K562 (cell line): ENCODE data around the gene CSKMT. TPM values are rescaled to one million over a fixed set of nuclear protein-coding genes. Genes with fewer than 3 reads are reported as not detected.
A peak's percentile ranks its signal among the peaks of the same experiment; 100 is the strongest.

Source experiments
- CC2D1A ChIP-seq: fragments of 450-650 bp; IDR thresholded peaks from 2 replicates; pipeline ENCODE4 v1.6.1; 2017; ENCODE audit warnings: mild to moderate bottlenecking
- FOXM1 ChIP-seq, 2 experiments: fragments of 450-650 bp in 1 of 2; sonication (generic) in 1 of 2; formaldehyde crosslinking in 1 of 2; IDR thresholded peaks; 2 replicates each; pipeline versions ENCODE4 v1.6.1 to v1.9.0; 2017 to 2022; ENCODE audit warnings: low read depth in 2 of 2, mild to moderate bottlenecking in 2 of 2, missing genetic modification reagents in 1 of 2, moderate library complexity in 1 of 2
- NCOA1 ChIP-seq: fragments of 450-650 bp; IDR thresholded peaks from 2 replicates; pipeline ENCODE4 v1.6.1; 2016; ENCODE audit warnings: low read depth
- POU5F1 ChIP-seq: fragments of 150-350 bp; IDR thresholded peaks from 2 replicates; pipeline ENCODE4 v1.6.1; 2014; ENCODE audit warnings: borderline replicate concordance, low read length, low read depth, mild to moderate bottlenecking; ENCODE audit not compliant: partially characterized antibody
- SRSF7 ChIP-seq: fragments of 200-400 bp; formaldehyde crosslinking; optimal IDR thresholded peaks from 2 replicates; pipeline ENCODE3; 2017; ENCODE audit warnings: mild to moderate bottlenecking, low read depth, low read length
- TEAD2 ChIP-seq: fragments of 450-650 bp; IDR thresholded peaks from 2 replicates; pipeline ENCODE4 v1.6.1; 2016; ENCODE audit warnings: missing genetic modification characterization, control low read depth, missing compliant biosample characterization
- ZBTB26 ChIP-seq: fragments of 450-650 bp; formaldehyde crosslinking; IDR thresholded peaks from 2 replicates; pipeline ENCODE4 v1.4.0; 2022; ENCODE audit warnings: missing genetic modification characterization
- ZBTB8A ChIP-seq: fragments of 450-650 bp; IDR thresholded peaks from 2 replicates; pipeline ENCODE4 v1.6.1; 2018; ENCODE audit warnings: mild to moderate bottlenecking, moderate library complexity; ENCODE audit not compliant: partially characterized antibody
- ZNF263 ChIP-seq: sonication (generic); formaldehyde crosslinking; IDR thresholded peaks from 2 replicates; pipeline ENCODE4 v1.8.0; 2022; ENCODE audit warnings: mild to moderate bottlenecking, missing genetic modification reagents, borderline replicate concordance
- ZNF395 ChIP-seq: fragments of 200-800 bp; sonication (Bioruptor generic); IDR thresholded peaks from 2 replicates; pipeline ENCODE4 v1.6.1; 2017; ENCODE audit warnings: missing genetic modification characterization, missing compliant biosample characterization
- ZNF431 ChIP-seq: sonication (generic); formaldehyde crosslinking; IDR thresholded peaks from 2 replicates; pipeline ENCODE4 v1.8.0; 2022; ENCODE audit warnings: mild to moderate bottlenecking, missing genetic modification reagents
- ZNF766 ChIP-seq: fragments of 200-800 bp; sonication (Bioruptor generic); conservative IDR thresholded peaks from 2 replicates; pipeline ENCODE4 v1.6.1; 2016; ENCODE audit warnings: missing genetic modification characterization, missing compliant biosample characterization
- polyA plus RNA-seq, 8 experiments: library from polyadenylated mRNA; depleted of rRNA in 4 of 8; stranded (reverse) in 5 of 8; unstranded in 3 of 8; fragments of >200 nt; fragmentation: Nextera tagmentation in 2 of 8; fragmentation: Illumina TruSeq in 1 of 8; extraction: Ambion mirVana in 2 of 8; extraction: Trizol in 1 of 8; gene quantifications; 2 replicates each; pipeline versions ENCODE4 v1.2.1 to v1.2.3, GENCODE V29; 2011 to 2014; ENCODE audit warnings: inconsistent platforms in 1 of 8, missing spikeins in 1 of 8
- total RNA-seq, 7 experiments: library from RNA; depleted of rRNA in 6 of 7; stranded (reverse); fragments of >200 nt in 6 of 7; fragmentation: Illumina TruSeq in 2 of 7; extraction: Trizol in 2 of 7; gene quantifications; 2 replicates each; pipeline versions ENCODE4 v1.2.1 to v1.2.3, GENCODE V29; 2011 to 2021; ENCODE audit warnings: low replicate concordance in 1 of 7
- TF ChIP-seq, protein P1 (sequence below): fragments of 200-400 bp; formaldehyde crosslinking; IDR thresholded peaks from 2 replicates; pipeline ENCODE4 v1.6.1; 2017; ENCODE audit warnings: mild to moderate bottlenecking, low read depth, low read length, moderate library complexity
- TF ChIP-seq, protein P2 (sequence below): conservative IDR thresholded peaks from 2 replicates; pipeline ENCODE4 v1.6.1; 2011; ENCODE audit warnings: low read depth, mild to moderate bottlenecking, low read length; ENCODE audit not compliant: control insufficient read depth
- TF ChIP-seq, protein P3 (sequence below): IDR thresholded peaks from 3 replicates; pipeline ENCODE4 v1.6.1; 2011; ENCODE audit warnings: borderline replicate concordance, mild to moderate bottlenecking; ENCODE audit not compliant: insufficient read length, insufficient read depth

CSKMT gene
- total and polyA plus RNA-seq, 9 of the 15 experiments (the other 6 are each of a cell fraction or from before 2014, with no cell fraction given) = 10.3 to 108 (median 27.2) TPM

DNA sequence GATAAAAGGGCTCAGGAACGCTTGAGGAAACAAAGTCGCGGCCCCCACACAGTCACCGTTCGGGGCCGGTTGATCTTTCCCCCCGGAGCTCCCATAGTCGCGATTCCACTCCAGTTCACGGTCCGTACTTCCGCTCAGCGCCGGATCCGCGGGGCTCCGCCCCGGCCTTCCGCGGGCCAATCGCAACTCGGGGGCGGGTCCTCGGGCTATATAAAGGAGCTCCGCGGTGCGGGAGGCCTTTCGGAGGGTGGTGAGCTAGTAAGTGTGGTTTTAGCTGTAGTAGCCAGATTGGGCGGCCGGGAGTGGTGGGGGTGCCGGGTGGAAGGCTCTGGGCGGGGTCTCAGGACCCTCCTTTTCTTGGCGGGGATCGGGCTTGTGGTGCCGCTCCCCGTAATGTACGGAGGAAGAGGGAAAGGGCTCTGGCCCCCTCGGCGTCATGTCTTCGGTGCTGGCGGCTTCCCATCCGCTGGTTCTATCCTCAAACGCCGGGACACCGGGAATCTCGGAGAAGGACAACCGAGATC, at the start of gene CSKMT, which contains the start of gene C11orf98 (continued):
- TF ChIP-seq ZBTB8A = no peak
- TF ChIP-seq, protein P1, sequence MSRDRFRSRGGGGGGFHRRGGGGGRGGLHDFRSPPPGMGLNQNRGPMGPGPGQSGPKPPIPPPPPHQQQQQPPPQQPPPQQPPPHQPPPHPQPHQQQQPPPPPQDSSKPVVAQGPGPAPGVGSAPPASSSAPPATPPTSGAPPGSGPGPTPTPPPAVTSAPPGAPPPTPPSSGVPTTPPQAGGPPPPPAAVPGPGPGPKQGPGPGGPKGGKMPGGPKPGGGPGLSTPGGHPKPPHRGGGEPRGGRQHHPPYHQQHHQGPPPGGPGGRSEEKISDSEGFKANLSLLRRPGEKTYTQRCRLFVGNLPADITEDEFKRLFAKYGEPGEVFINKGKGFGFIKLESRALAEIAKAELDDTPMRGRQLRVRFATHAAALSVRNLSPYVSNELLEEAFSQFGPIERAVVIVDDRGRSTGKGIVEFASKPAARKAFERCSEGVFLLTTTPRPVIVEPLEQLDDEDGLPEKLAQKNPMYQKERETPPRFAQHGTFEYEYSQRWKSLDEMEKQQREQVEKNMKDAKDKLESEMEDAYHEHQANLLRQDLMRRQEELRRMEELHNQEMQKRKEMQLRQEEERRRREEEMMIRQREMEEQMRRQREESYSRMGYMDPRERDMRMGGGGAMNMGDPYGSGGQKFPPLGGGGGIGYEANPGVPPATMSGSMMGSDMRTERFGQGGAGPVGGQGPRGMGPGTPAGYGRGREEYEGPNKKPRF = no peak
- TF ChIP-seq CC2D1A = no peak
- no peak for TF ChIP-seq TEAD2
- no peak for TF ChIP-seq NCOA1
- no peak for TF ChIP-seq SRSF7
- TF ChIP-seq ZNF263 (CRISPR knock-in tag) = no peak
- no peak for TF ChIP-seq POU5F1
- TF ChIP-seq ZBTB26 (CRISPR knock-in tag) = peak; percentile 92; the same call in 1 of the 2 replicates
- TF ChIP-seq ZNF766 (CRISPR knock-in tag) = peak; percentile 60; the same call in 1 of the 2 replicates
- TF ChIP-seq, protein P2, sequence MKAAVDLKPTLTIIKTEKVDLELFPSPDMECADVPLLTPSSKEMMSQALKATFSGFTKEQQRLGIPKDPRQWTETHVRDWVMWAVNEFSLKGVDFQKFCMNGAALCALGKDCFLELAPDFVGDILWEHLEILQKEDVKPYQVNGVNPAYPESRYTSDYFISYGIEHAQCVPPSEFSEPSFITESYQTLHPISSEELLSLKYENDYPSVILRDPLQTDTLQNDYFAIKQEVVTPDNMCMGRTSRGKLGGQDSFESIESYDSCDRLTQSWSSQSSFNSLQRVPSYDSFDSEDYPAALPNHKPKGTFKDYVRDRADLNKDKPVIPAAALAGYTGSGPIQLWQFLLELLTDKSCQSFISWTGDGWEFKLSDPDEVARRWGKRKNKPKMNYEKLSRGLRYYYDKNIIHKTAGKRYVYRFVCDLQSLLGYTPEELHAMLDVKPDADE = peak; percentile 86
- TF ChIP-seq FOXM1 (IDR thresholded peaks at IDR 0.05; ENCODE audit: low read depth) = no peak
- no peak for TF ChIP-seq FOXM1 (CRISPR knock-in tag; IDR thresholded peaks at IDR 0.05; ENCODE audit: low read depth)
- peak; percentile 11; the same call in 1 of the 2 replicates for TF ChIP-seq ZNF395
- TF ChIP-seq ZNF431 (CRISPR knock-in tag) = no peak
- TF ChIP-seq, protein P3, sequence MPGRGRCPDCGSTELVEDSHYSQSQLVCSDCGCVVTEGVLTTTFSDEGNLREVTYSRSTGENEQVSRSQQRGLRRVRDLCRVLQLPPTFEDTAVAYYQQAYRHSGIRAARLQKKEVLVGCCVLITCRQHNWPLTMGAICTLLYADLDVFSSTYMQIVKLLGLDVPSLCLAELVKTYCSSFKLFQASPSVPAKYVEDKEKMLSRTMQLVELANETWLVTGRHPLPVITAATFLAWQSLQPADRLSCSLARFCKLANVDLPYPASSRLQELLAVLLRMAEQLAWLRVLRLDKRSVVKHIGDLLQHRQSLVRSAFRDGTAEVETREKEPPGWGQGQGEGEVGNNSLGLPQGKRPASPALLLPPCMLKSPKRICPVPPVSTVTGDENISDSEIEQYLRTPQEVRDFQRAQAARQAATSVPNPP = no peak
